ENCODE measurements around the gene XPO5.
A peak's percentile ranks its signal among the peaks of the same experiment; 100 is the strongest.
"Not testable (repeated sequence)": the region's sequence is repeated elsewhere in the genome, so short reads cannot be mapped to it uniquely, and the experiment has no call there.

The XPO5 gene

DNA sequence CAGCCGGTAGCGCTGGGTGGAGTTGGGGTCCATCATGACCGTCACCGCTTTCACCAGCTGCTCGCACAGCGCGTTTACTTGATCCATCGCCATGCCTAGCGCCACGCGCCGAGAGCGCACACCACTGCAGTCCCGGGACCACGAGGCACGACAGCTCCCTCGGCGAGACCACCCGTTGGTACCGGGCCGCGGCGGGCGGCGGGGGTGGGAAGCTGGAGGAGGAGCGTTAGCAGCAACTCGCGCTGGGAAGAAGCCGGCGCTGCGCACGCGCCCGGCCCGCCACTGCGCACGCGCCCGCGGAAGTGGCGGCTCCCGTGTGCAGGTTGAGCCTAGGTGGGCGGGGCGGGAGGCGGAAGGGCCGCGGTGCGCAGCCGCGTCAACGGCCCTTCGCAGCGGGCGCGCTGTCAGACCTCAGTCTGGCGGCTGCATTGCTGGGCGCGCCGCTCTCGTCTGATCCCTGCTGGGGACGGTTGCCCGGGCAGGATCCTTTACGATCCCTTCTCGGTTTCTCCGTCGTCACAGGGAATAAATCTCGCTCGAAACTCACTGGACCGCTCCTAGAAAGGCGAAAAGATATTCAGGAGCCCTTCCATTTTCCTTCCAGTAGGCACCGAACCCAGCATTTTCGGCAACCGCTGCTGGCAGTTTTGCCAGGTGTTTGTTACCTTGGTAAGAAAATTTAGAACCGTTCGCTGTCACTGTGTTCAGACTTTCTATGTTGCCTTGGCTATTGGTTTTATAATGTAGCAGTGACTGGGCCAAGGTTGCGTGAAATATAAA, at the start of gene XPO5, which contains the start of gene POLH:
TSS of gene XPO5 (minus strand) at position 267 of the 780 bp plus-strand sequence. CDS start at position 93, 174 bp downstream.
TSS of gene POLH (plus strand) at position 414 of the 780 bp plus-strand sequence. CDS start 6,135 bp downstream, outside the sequence.
- peak; percentile 96 for DNase-seq

DNA sequence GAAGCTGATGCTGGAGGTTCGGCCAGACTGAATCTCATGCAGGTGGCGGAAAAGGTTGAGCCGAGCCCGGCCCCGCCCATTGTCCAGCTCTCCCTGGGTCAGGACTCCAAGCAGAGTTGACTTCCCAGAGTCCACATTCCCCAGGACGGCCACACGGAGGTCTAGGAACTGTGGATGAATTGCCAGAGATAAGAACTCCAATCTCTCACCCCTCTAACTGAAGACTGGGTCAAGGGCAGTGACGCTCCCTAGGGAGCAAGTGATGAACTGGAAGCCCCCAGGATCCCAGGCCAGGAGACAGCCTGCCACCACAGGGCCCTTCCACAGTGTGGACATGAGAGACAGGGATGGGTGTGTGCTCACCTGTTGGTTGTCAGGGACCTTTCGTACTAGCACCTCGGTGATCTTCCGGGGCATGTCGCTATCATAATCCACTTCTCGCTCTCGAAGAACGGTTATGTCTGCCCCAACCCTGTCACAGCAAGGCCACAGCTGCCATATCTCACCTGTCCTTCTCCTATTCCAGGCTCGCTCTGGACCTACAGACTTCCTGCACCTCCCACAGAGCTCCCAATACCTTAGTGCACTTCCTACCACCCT, 49.7 kb upstream of the XPO5 start:
- no peak for DNase-seq

DNA sequence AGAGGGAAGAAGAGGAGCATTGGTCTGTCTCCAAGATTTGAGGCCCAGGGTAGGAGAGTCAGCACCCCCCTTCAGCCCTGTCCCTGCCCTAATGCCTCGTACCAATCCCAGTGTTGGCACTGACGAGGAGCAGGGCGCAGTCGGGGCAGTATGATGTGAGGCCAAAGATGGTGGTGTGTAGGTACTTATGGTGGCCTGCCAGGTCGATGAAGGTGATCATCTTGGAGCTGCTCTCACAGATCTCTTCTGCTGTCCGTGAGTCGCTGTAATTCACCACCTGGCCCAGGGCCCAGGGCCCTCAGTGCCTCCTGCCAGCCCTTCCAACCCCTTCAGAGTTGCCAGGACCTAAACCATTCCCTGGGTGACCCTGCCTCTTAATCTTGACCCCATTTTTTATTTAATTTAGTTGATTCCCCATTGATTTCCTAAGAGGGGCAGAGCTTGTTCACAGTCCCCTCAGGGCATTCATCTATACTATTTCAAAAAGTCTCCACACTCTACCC, 49.0 kb upstream of the XPO5 start:
- no peak for DNase-seq

DNA sequence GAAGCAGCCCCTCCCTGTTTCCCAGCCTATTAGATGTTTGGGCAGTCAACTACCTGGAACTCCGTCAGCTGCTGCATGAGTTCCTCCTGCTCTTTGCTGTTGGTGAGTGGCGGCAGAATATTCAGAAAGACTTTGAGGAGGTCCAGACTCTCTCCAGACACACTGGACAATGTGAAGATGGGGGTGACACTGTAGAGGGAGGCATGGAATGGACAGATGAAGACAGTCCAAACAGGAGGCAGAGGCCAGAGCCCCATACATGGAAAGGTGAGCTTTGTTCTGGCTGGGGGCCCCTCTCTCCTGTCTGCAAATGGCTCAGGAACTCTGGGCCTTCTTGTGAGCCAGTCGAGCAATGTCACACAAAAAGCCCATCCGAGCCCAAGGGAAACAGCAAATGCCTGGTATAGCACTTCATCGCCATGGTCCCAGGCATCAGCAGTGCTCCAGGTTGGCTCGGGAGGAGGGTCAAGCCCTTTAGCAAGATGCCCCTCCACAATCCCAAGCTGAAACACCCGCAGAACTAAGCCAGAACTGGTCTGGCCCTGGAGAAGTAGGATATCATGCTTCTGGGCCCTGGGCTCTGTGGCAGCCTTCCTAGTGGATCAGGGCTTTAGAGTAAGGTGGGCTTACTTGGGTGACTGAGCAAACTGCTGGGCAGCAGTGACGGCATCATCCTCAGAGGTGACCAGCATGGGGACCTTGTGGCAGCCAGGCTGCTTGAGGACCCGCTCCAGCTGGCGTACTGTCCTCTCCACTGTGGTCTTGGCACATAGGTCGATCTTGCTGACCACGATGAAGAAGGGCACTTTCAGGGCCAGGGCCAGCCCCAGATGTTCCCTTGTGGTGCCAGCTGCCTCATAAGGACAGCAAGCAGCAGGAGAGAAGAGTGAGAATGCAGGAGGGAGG, 48.3 kb upstream of the XPO5 start:
- DNase-seq: no peak

DNA sequence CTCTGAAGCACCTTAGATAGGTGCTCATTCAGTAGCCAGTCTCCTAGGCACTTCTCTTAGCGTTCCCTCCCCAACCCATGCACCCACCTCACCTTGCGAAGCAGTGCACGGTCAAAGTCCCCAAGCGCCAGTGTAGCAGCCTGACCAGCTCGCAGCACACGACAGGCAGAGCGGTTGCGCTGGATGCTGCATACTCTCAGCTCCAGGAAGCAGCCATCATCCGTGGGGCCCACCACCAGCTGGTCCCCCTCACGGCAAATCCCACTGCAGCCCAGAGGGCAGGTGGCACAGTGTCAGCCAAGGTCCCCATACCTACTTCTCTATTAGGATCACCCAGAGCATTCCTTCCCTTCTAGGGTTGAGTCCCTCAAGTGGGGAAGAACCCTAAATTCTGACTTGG, 46.7 kb upstream of the XPO5 start:
- DNase-seq: no peak

DNA sequence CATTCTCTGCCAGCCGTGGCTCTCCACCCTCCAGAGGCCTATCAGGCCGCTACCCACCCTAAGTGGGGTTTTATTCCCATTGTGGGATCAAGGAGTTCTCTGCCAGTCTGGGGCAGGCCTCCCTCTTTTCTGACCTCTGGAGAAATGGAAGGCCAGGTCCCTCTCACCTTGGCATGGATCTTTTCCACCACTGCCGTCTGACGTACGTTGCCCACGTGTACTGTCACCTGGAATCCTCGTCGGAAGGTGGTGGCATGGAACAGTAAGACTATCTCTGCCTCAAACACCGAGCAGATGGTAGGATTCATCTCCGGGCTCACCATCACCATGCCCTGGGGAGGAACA, 46.0 kb upstream of the XPO5 start:
- DNase-seq: no peak

DNA sequence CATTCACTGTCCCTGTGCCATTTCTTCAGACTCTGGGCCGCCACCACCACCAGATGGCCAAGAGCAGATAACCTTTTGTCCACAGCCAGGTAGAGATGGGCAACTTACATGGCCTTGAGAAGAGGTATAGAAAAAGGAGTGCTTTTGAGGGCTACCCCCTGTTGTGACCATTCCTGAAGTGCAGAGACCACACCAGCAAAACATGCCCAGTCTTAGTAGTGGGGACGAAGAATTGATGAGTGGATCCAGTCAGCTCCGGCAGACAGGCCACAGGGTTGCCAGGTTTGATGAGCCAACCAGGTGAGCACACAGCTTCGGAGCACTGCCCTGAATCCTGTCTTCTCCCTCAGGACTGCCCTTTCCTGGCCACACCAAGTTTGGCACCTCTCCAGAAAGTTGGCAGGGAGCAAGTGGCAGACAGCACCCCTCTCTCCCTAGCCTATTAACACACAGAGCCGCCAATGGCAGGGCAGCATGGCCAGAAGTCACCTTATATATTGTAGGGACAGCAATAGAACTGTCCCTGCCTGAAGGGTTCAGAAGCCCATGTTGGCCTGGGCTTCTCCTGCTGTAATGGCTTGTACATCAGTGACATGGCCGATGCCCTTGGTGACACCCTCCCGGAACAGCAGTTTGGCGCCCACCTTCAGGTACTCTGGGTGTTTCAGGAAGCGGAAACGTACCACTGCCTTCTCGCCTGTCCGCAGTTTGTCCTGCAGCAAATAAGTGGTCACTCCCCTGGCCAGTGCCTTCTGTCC, 45.4 kb upstream of the XPO5 start:
- no peak for DNase-seq

DNA sequence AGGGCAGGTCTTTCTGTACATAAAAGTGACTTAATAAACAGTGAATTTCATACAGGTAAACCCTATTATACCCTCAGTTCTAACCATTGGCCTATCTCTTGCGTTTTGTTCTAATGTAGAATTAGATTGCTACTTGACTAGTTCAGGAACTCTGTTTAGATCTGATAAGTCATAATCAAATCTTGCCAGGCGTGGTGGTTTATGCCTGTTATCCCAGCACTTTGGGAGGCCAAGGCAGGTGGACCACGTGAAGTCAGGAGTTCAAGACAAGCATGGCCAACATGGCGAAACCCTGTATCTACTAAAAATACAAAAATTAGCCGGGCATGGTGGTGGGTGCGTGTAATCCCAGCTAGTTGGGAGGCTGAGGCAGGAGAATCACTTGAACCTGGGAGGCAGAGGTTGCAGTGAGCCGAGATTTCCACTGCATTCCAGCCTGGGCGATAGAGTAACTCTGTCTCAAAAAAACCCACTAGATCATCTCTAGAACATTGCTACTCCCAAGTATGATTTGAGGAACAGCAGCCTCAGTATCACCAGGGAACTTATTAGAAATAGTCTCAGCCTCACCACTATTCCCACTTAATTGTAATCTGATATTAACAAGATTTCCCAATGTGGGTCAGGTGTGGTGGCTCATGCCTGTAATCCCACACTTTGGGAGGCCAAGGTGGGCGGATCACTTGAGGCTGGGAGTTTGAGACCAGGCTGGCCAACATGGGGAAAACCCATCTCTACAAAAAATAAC, 41.1 kb upstream of the XPO5 start:
- DNase-seq: no peak

DNA sequence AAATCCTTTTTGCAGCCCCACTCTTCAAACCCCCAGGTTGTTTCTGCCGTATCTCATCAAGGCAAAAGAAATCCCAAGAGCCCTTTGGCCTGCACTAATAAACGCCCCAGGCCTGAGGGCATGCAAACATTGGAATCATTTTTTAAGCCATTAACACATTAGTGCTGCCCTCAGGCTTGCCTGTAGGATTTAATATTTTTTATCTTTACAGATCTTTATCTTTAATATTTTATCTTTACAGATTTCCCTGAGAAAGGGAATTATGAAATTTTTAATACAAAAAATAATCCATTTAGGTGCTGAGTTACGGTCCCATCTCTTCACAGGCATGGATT, 38.5 kb upstream of the XPO5 start:
- DNase-seq: no peak

DNA sequence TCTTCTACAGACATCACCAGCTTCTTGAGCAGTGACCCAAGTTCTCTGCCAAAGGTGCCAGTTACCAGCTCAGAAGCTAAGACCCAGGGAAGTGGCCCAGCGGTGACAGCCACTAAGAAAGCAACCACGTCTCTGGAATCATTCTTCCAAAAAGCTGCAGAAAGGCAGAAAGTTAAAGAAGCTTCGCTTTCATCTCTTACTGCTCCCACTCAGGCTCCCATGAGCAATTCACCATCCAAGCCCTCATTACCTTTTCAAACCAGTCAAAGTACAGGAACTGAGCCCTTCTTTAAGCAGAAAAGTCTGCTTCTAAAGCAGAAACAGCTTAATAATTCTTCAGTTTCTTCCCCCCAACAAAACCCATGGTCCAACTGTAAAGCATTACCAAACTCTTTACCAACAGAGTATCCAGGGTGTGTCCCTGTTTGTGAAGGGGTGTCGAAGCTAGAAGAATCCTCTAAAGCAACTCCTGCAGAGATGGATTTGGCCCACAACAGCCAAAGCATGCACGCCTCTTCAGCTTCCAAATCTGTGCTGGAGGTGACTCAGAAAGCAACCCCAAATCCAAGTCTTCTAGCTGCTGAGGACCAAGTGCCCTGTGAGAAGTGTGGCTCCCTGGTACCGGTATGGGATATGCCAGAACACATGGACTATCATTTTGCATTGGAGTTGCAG, 38.0 kb upstream of the XPO5 start:
- DNase-seq: no peak

DNA sequence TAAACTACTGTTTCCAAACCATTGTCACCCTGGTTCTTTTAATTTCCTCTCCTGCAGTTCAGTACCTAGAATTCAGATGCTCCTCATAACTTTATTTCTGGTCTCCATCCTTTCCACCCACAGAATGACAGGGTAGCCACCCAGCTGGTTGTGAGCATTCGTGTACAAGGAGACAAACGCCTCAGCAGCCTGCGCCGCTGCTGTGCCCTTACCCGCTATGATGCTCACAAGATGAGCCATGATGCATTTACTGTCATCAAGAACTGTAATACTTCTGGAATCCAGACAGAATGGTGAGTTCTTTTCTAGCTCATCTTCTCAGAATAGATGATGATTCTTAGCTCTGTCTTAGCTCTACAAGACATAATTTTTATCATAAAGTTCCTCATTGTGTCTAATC, 34.6 kb upstream of the XPO5 start:
- DNase-seq: no peak

DNA sequence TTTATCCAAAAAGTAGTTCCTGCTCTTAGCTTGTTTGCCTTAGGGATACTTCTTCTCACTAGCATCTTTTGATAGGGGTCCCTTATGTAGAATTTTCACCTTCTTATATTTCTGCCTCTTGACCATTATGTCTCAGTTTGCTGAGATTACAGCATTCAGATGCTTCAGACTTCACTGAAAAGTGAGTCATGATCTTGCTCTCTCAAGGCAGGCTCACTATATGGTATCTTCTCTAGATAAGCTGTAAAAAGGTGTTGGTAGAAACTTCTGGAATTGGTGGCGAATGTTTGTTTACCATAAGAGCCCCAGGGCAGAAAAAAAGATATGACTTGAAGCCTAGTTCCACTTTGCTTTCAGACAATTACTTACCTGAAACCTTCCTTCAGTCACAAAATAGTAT, 33.6 kb upstream of the XPO5 start:
- no peak for DNase-seq

DNA sequence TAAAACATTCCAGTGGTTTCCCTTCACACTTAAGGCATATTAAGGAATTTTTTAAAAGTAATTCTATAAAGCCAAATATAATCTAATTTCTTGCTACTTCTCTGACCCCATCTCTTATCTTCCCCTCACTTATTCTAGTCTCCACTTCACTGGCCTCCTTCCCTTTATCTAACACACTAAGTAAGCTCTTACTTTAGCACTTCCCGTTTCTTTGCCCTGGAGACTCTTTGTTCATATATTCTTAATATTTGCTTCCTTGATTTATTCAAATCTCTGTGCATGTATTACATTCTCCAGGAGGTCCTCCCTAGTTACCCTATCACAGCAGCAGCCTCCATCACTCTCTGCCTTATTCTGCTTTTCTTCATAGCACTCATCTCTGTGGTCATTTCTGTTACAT, 33.0 kb upstream of the XPO5 start:
- no peak for DNase-seq

DNA sequence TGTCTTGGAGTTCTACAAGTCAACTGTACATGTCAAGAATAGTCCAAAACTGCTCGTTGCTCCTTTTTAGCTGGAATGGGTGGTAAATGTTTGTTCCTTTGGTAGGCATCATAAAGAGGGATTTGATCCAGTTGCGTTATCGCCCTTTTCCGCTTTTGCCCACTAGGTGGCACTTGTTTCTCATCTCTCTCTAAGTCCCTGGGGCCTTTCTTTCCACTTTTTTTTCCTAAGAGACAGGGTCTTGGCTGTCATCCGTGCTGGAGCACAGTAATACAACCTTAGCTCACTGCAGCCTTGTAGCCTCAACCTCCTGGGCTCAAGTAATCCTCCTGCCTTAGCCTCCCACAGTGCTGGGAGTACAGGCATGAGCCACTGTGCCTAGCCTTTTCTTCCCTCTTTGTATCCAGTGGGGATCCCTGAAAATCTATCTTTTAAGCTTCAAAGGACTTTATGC, 32.5 kb upstream of the XPO5 start:
- peak; percentile 66 for DNase-seq

DNA sequence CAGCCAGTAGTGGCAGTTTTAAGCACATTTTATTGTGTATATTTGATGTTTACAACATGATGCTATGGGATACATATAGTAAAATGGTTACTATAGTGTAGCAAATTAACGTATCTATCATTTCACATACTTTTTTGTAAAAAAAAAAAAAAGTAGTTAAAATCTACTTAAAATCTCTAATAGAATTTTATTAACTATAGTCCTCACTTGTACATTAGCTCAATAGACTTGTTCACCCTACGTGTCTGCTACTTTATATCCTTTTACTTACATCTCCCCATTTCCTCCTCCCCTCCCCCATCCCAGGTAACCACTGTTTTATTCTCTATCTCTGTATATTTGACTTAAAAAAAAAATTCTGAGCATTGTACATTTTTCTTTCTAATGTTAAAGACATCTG, 30.2 kb upstream of the XPO5 start:
- DNase-seq: no peak

DNA sequence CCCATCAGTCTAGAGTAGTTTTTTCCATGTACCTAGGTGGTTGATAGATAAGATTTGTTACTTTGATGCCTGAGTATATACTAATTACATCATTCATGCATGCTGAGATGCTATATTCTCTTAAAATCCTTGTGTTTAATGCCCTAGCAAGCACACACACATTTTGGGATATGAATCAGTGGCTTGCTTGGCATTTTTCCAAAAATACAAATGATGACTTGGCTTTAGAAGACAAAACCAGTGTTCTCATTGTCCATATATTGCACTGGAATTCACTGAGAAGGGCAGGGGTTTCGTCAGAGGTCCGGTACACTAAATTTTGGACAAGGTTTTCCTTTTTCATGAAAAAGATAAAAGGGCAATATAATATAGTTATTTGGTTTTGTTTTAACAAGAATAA, 28.3 kb upstream of the XPO5 start:
- DNase-seq: no peak

DNA sequence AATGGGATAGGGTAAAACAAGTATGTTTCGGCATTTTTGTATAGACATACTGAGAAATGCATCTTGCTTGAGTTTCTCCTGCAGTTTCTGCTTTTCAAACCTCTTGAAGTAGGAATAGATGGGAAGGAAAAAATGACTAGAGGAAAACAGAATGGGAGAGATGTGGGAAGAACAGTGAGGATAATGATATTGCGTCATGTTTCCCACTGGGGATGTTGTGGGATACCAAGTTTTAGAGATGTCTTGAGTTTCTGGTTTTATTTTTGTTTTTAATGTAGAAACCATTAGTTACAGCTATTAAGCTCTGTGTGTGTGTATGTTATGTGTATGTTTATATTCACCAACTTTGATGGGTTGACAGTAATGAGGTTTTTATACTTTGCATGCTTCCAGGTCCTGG, 24.8 kb upstream of the XPO5 start:
- no peak for DNase-seq

DNA sequence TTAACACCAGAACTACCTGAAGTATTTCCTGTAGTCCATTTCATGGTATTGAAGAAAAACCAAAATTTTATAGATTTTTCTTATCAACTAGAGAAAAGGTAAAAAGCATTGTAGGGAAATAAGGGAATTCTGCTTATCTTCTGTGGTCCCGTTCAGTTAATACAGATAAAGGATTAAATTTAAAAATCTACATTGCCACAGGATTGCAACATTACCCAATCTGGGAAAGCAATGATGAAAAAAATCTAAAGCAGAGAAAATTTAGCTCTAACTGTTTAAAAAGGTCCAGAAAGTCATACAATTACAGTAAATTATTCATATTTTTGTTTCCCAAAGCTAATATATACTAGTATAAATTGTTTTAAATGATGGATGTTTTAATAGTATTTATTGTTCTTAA, 18.1 kb upstream of the XPO5 start:
- DNase-seq: no peak

DNA sequence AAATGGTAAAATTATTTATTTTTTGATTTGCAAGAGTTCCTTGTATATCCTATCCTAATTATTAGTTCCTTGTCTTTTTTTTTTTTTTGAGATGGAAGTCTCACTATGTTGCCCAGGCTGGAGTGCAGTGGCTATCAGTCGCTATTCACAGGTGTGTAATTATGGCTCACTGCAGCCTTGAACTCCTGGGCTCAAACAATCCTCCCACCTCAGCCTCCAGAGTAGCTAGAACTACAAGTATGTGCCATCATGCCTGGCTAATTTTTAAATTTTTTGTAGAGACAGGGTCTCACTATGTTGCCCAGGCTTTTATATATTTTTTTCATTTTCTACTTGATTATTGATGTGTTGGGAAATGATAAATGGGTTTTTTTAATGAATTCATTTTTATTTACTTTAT, 13.7 kb upstream of the XPO5 start:
- not testable (repeated sequence) for DNase-seq

DNA sequence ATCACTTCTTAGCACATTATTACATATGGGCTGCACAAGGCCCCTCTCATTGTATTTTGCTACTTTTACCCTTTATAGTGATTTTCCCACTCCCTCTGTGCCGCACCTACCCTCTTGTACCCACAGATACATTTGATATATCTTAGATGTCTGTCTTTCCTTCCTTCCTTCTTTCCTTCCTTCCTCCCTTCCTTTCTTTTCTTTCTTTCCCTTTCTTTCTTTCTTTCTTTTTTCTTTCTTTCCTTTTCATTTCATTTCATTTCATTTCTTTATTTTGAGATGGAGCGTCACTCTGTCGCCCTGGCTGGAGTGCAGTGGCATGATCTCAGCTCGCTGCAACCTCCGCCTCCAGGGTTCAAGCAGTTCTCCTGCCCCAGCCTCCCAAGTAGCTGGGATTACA, 12.4 kb upstream of the XPO5 start:
- DNase-seq: no peak

DNA sequence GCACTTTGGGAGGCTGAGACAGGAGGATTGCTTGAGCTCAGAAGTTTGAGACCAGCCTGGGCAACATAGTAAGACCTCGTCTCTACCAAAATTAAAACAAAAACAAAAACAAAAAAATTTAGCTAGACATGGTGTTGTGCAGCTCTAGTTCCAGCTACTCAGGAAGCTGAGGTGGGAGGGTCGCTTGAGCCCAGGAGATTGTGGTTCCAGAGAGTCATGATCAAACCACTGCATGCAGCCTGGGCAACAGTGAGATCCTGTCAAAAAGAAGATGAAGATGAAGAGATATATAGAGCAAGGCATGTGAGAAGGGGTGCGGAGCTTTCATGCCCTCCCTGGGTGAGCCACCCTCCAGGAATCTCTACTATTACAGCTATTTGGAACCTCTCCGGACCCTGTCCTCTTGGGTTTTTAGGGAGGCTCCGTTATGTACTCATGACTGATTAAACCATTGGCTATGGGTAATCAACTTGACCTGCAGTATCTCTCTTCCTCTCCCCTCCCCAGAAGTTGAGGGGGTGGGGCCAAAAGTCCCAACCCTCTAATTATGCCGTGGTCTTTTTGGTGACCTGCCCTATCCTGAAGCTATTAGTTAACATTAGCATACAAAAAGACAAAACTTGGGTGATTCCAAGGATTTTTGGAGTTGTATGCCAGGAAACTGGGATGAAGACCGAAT, 9.2 kb upstream of the XPO5 start:
- no peak for DNase-seq

Data from RPMI8226 (cell line).